HG02798 (cell line): ENCODE measurements around the gene EPB41L2.
"Not testable (repeated sequence)": the region's sequence is repeated elsewhere in the genome, so short reads cannot be mapped to it uniquely, and the experiment has no call there.

Source experiments
- ATAC-seq: cut with Tn5 transposase; IDR thresholded peaks from one replicate; pipeline ENCODE4 v1.9.1; 2021; ENCODE audit warnings: mild to moderate bottlenecking; ENCODE audit not compliant: unreplicated experiment, poor library complexity

EPB41L2 gene

GRCh38 chr6:130826442-130827246, 236.4 kb downstream of the EPB41L2 start:
- no peak for ATAC-seq

- peak; percentile 57 for ATAC-seq
Measured at GRCh38 chr6:130825772-130826441, 237.1 kb downstream of the EPB41L2 start.

GRCh38 chr6:130824978-130825694, 237.9 kb downstream of the EPB41L2 start:
- ATAC-seq = no peak

- no peak for ATAC-seq
Measured at GRCh38 chr6:130822736-130823135, 240.3 kb downstream of the EPB41L2 start.

GRCh38 chr6:130815200-130816071, 247.6 kb downstream of the EPB41L2 start:
- no peak for ATAC-seq

- ATAC-seq = no peak
Measured at GRCh38 chr6:130814506-130814905, 248.5 kb downstream of the EPB41L2 start.

GRCh38 chr6:130811932-130812331, 251.1 kb downstream of the EPB41L2 start:
- ATAC-seq = no peak

- no peak for ATAC-seq
Measured at GRCh38 chr6:130810307-130811030, 252.6 kb downstream of the EPB41L2 start.

- ATAC-seq = not testable (repeated sequence)
Measured at GRCh38 chr6:130801368-130801767, 261.7 kb downstream of the EPB41L2 start.

- no peak for ATAC-seq
Measured at GRCh38 chr6:130797061-130797460, 266.0 kb downstream of the EPB41L2 start.

- no peak for ATAC-seq
Measured at GRCh38 chr6:130796313-130796905, 266.6 kb downstream of the EPB41L2 start.

GRCh38 chr6:130794738-130795137, 268.3 kb downstream of the EPB41L2 start:
- no peak for ATAC-seq

GRCh38 chr6:130794010-130794697, 268.9 kb downstream of the EPB41L2 start:
- ATAC-seq = no peak
